Prostate gland (tissue), 2 donors: ENCODE results near the gene TNFRSF4. TPM values are rescaled to one million over a fixed set of nuclear protein-coding genes. Genes with fewer than 3 reads are reported as not detected.

ENCODE experiments used
- DNase-seq: peaks from one replicate; pipeline ENCODE4 v3.0.0-alpha.2; 2019; ENCODE audit warnings: low spot score
- H3K27ac ChIP-seq, 2 donors: fragments of 200-600 bp; sonication (generic); 2 replicates each; pipeline ENCODE4 v1.5.1; 2017 to 2019
- H3K27me3 ChIP-seq: fragments of 200-600 bp; sonication (generic); replicated peaks from 2 replicates; pipeline ENCODE4 v1.5.1; 2019; ENCODE audit not compliant: insufficient read depth
- H3K36me3 ChIP-seq, 2 donors: fragments of 200-600 bp; sonication (generic); 1 replicate in 1 of 2; 2 replicates in 1 of 2; pipeline versions ENCODE4 v1.5.1 to v1.8.1; 2017 to 2019
- H3K4me1 ChIP-seq: fragments of 200-600 bp; sonication (generic); replicated peaks from 2 replicates; pipeline ENCODE4 v1.5.1; 2019
- H3K4me3 ChIP-seq, 2 donors: fragments of 200-600 bp; sonication (generic); 2 replicates each; pipeline ENCODE4 v1.5.1; 2017 to 2019
- H3K9me3 ChIP-seq: fragments of 200-600 bp; sonication (generic); 2 replicates; pipeline ENCODE4 v1.5.1; 2017
- POLR2A ChIP-seq: fragments of 450-650 bp; IDR thresholded peaks from one replicate; pipeline ENCODE4 v1.6.1; 2016; ENCODE audit warnings: antibody characterized with exemption, mild to moderate bottlenecking
- POLR2AphosphoS5 ChIP-seq: sonication (generic); formaldehyde crosslinking; IDR thresholded peaks from one replicate; pipeline ENCODE4 v1.6.1; 2017; ENCODE audit warnings: antibody characterized with exemption
- WGBS: methylation state at CpG from one replicate; pipeline ENCODE4 v1.1.5; 2018; 5-methylcytosine and 5-hydroxymethylcytosine counted together
- intact Hi-C: fragments of 100-400 bp; cut with DNase I; formaldehyde crosslinking; loops from one replicate; pipeline ENCODE4 v1.14.2; 2022
- total RNA-seq, 2 donors: library from RNA; depleted of rRNA; stranded (reverse); fragments of >200 nt; gene quantifications; one replicate each; pipeline ENCODE4 v1.1.0, GENCODE V29; 2016
- TF ChIP-seq, protein P1 (sequence below), 4 experiments: fragments of 200-600 bp in 2 of 4; fragments of 450-650 bp in 2 of 4; sonication (generic) in 2 of 4; IDR thresholded peaks; 1 replicate in 3 of 4; 2 replicates in 1 of 4; pipeline ENCODE4 v1.5.1; 2016 to 2019; ENCODE audit warnings: antibody characterized with exemption in 4 of 4, mild to moderate bottlenecking in 2 of 4, moderate library complexity in 2 of 4

TNFRSF4 gene
- total RNA-seq, 2 donors from 2014 or later: 0.50 to 3.0 TPM

- Histone ChIP-seq H3K4me1 (no peaks in the 10 kb centered on the region), H3K27me3 (no peaks in the 10 kb centered on the region), H3K36me3 (no peaks in the 10 kb centered on the region), H3K27ac (no peak overlapping the region), H3K4me3 (no peak overlapping the region), H3K9me3 (no peaks in the 10 kb centered on the region)
- TF ChIP-seq POLR2A: no peak
- no peak for TF ChIP-seq POLR2AphosphoS5
- 40% methylated on average over 21 of the region's 34 CpGs for WGBS
- intact Hi-C loops: no loop called here
- DNase-seq: no peak
These were observed 23.3 kb upstream of the TNFRSF4 start for GRCh38 chr1:1236945-1237873.

- intact Hi-C loops: no loop called here
- Histone ChIP-seq H3K4me1 (no peaks in the 10 kb centered on the region), H3K9me3 (no peaks in the 10 kb centered on the region), H3K27ac (no peak overlapping the region), H3K36me3 (no peaks in the 10 kb centered on the region), H3K27me3 (no peaks in the 10 kb centered on the region), H3K4me3 (no peak overlapping the region)
- no peak for DNase-seq
- 86% methylated on average over 18 of the region's 22 CpGs for WGBS
- no peak for TF ChIP-seq POLR2A
- TF ChIP-seq, protein P1, sequence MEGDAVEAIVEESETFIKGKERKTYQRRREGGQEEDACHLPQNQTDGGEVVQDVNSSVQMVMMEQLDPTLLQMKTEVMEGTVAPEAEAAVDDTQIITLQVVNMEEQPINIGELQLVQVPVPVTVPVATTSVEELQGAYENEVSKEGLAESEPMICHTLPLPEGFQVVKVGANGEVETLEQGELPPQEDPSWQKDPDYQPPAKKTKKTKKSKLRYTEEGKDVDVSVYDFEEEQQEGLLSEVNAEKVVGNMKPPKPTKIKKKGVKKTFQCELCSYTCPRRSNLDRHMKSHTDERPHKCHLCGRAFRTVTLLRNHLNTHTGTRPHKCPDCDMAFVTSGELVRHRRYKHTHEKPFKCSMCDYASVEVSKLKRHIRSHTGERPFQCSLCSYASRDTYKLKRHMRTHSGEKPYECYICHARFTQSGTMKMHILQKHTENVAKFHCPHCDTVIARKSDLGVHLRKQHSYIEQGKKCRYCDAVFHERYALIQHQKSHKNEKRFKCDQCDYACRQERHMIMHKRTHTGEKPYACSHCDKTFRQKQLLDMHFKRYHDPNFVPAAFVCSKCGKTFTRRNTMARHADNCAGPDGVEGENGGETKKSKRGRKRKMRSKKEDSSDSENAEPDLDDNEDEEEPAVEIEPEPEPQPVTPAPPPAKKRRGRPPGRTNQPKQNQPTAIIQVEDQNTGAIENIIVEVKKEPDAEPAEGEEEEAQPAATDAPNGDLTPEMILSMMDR (IDR thresholded peaks at IDR 0.05): no peak
- no peak for TF ChIP-seq POLR2AphosphoS5
These were observed 22.3 kb upstream of the TNFRSF4 start for GRCh38 chr1:1236176-1236763.

GRCh38 chr1:1235016-1235744 is 21.2 kb upstream of the TNFRSF4 start:
- 85% methylated on average over 27 of the region's 27 CpGs for WGBS
- TF ChIP-seq POLR2AphosphoS5 (no peak), POLR2A (no peak)
- TF ChIP-seq, protein P1 (IDR thresholded peaks at IDR 0.05): no peak
- Histone ChIP-seq H3K4me3 (no peak overlapping the region), H3K27me3 (no peaks in the 10 kb centered on the region), H3K4me1 (peaks cover 6% of the 10 kb centered on the region), H3K36me3 (no peaks in the 10 kb centered on the region), H3K9me3 (no peaks in the 10 kb centered on the region), H3K27ac (no peak overlapping the region)
- intact Hi-C loops: no loop called here
- DNase-seq: no peak

DNA sequence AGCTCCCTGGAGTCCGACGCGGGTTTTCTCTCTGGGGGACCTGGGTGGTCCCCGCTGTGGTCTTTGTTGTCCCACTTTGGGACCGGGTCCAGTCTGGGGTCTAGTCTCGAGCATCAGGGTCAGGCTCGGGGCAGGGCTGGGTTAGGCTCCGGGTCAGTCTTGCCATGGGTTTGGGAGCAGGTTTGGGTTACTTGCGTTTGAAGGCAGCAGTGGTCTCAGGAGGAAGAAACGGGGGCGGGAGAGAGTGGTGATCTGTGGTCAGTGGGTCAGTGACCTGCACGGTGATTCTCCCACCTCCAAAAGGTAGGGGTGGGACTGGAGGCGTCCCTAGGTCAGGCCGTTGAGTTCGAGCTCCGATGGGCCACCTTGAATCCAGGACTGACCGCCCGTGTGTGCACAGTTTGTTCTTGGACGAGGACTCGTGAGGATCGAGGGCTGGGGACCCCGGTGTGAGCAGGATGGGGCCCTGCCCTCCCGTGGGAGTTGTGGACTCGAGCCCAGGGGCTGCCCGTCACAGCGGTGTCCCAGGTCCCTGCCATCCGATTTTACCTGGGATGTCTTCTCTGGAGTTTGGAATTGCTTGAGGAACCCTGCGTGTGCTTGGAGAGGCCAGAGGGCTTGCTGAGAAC is 20.3 kb upstream of the TNFRSF4 start:
- H3K27ac ChIP-seq: no peak overlapping the region
- TF ChIP-seq, protein P1 (IDR thresholded peaks at IDR 0.05): no peak
- no peak for TF ChIP-seq POLR2A
- no peak for TF ChIP-seq POLR2AphosphoS5
- no peaks in the 10 kb centered on the region for H3K36me3 ChIP-seq
- WGBS: 93% methylated on average over 28 of the region's 28 CpGs
- H3K4me1 ChIP-seq: peaks cover 15% of the 10 kb centered on the region
- intact Hi-C loops: no loop called here
- H3K27me3 ChIP-seq: no peaks in the 10 kb centered on the region
- no peaks in the 10 kb centered on the region for H3K9me3 ChIP-seq
- no peak overlapping the region for H3K4me3 ChIP-seq
- no peak for DNase-seq

DNA sequence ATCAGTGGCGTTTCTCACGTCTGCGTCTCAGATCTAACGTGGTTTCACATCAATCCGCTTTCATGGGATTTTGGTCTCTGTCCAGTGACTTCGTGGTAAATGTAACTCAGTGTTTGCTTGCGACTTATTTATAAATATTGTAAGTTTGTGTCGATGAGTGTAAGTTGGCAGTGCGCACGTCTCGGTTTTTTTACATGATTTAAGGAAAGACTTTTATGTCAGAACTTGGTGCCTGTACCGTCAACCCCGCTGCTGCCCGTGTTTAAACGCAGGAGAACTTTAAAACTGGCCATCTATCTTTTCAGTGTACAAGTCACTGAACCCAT is 19.6 kb upstream of the TNFRSF4 start:
- 89% methylated on average over 15 of the region's 15 CpGs for WGBS
- Histone ChIP-seq H3K27ac (no peak overlapping the region), H3K4me3 (no peak overlapping the region), H3K9me3 (no peaks in the 10 kb centered on the region), H3K27me3 (no peaks in the 10 kb centered on the region), H3K4me1 (peaks cover 15% of the 10 kb centered on the region), H3K36me3 (peaks cover 0 to 2% of the 10 kb centered on the region in 2 donors)
- TF ChIP-seq POLR2A (no peak), POLR2AphosphoS5 (no peak)
- TF ChIP-seq, protein P1 (IDR thresholded peaks at IDR 0.05): no peak
- DNase-seq: no peak
- intact Hi-C loops: no loop called here
